Gastroesophageal sphincter (tissue), 4 donors: ENCODE data around the gene RPS18. TPM values are rescaled to one million over a fixed set of nuclear protein-coding genes. Genes with fewer than 3 reads are reported as not detected.

Experiments
- ATAC-seq: fragments of 150-250 bp; one replicate; pipeline ENCODE4 v1.9.1; 2016; ENCODE audit warnings: mild to moderate bottlenecking, moderate library complexity
- H3K27ac ChIP-seq, 4 donors: fragments of 200-600 bp; sonication (generic) in 3 of 4; 1 replicate in 3 of 4; 2 replicates in 1 of 4; pipeline ENCODE4 v1.5.1; 2016 to 2019
- H3K27me3 ChIP-seq: fragments of 200-600 bp; sonication (generic); one replicate; pipeline ENCODE4 v1.5.1; 2019
- H3K36me3 ChIP-seq, 2 donors: fragments of 200-600 bp; sonication (generic); one replicate each; pipeline ENCODE4 v1.5.1; 2019; ENCODE audit warnings: control low read depth in 1 of 2
- H3K4me1 ChIP-seq, 3 donors: fragments of 200-600 bp; sonication (generic); 1 replicate in 2 of 3; 2 replicates in 1 of 3; pipeline ENCODE4 v1.5.1; 2016 to 2019; ENCODE audit warnings: control low read depth in 2 of 3
- H3K4me3 ChIP-seq, 2 donors: fragments of 200-600 bp; sonication (generic); one replicate each; pipeline ENCODE4 v1.5.1; 2019; ENCODE audit warnings: mild to moderate bottlenecking in 1 of 2, moderate library complexity in 1 of 2
- H3K9me3 ChIP-seq, 3 donors: fragments of 200-600 bp; sonication (generic); one replicate each; pipeline ENCODE4 v1.5.1; 2017 to 2019; ENCODE audit warnings: control low read depth in 2 of 3
- CTCF ChIP-seq, 4 experiments: fragments of 200-600 bp in 2 of 4; fragments of 450-650 bp in 2 of 4; sonication (generic) in 1 of 4; IDR thresholded peaks; one replicate each; pipeline ENCODE4 v1.5.1; 2017 to 2019; ENCODE audit warnings: antibody characterized with exemption in 4 of 4, mild to moderate bottlenecking in 2 of 4, moderate library complexity in 2 of 4
- EP300 ChIP-seq: sonication (generic); formaldehyde crosslinking; IDR thresholded peaks from one replicate; pipeline ENCODE4 v1.6.1; 2017; ENCODE audit warnings: antibody characterized with exemption, mild to moderate bottlenecking
- POLR2A ChIP-seq, 2 donors: fragments of 450-650 bp; IDR thresholded peaks; one replicate each; pipeline ENCODE4 v1.6.1; 2017; ENCODE audit warnings: antibody characterized with exemption in 2 of 2, mild to moderate bottlenecking in 2 of 2, moderate library complexity in 1 of 2
- POLR2AphosphoS5 ChIP-seq: sonication (generic); formaldehyde crosslinking; IDR thresholded peaks from one replicate; pipeline ENCODE4 v1.6.1; 2017; ENCODE audit warnings: antibody characterized with exemption
- WGBS, 2 donors: methylation state at CpG; one replicate each; pipeline ENCODE4 v1.1.5; 2018; ENCODE audit warnings: low coverage in 1 of 2; 5-methylcytosine and 5-hydroxymethylcytosine counted together
- total RNA-seq, 4 donors: library from RNA; depleted of rRNA; stranded (reverse); fragments of >200 nt; gene quantifications; one replicate each; pipeline ENCODE4 v1.1.0, GENCODE V29; 2016

RPS18 gene
- total RNA-seq, 4 donors from 2014 or later, result 1,175 to 3,464 (median 2,399) TPM

- Histone ChIP-seq H3K36me3 (peaks cover 0 to 75% of the 10 kb centered on the region in 2 donors), H3K4me3 (peak overlapping the region in 1 of 2 donors; percentile 69)
- no peak for ATAC-seq
Observed at GRCh38 chr6:33286946-33287914, 15.4 kb downstream of the RPS18 start.

GRCh38 chr6:33288141-33288920, 16.5 kb downstream of the RPS18 start:
- H3K27me3 ChIP-seq, result no peaks in the 10 kb centered on the region
- peak overlapping the region; percentile 3 to 86 (median 82) for H3K27ac ChIP-seq
- no peak for TF ChIP-seq POLR2AphosphoS5
- TF ChIP-seq POLR2A (IDR thresholded peaks at IDR 0.05), result no peak
- TF ChIP-seq EP300, result no peak
- TF ChIP-seq CTCF (IDR thresholded peaks at IDR 0.05), result no peak
- peaks cover 0 to 75% of the 10 kb centered on the region in 2 donors for H3K36me3 ChIP-seq
- 34 to 35% methylated on average over 4 to 7 of the region's 21 CpGs for WGBS, 2 donors
- ATAC-seq, result peak; percentile 3
- H3K4me1 ChIP-seq, result peaks cover 3 to 35% (median 14%) of the 10 kb centered on the region in 3 donors
- H3K9me3 ChIP-seq, result no peaks in the 10 kb centered on the region
- peak overlapping the region; percentile 64 to 69 for H3K4me3 ChIP-seq

More at GRCh38 chr6:33286946-33287914, 15.4 kb downstream of the RPS18 start:
- H3K4me1 ChIP-seq, result peaks cover 3 to 35% (median 14%) of the 10 kb centered on the region in 3 donors
- no peaks in the 10 kb centered on the region for H3K27me3 ChIP-seq
- WGBS, 2 donors, result 87 to 89% methylated on average over 12 to 14 of the region's 22 CpGs
- H3K27ac ChIP-seq, result no peak overlapping the region
- TF ChIP-seq EP300 (no peak), CTCF (IDR thresholded peaks at IDR 0.05) (no peak), POLR2AphosphoS5 (no peak), POLR2A (IDR thresholded peaks at IDR 0.05) (no peak)
- no peaks in the 10 kb centered on the region for H3K9me3 ChIP-seq

- WGBS, 2 donors, result 0% methylated on average over 10 to 13 of the region's 43 CpGs
- peak within 1 kb of the TSS; percentile 64 to 69 for H3K4me3 ChIP-seq
- peaks cover 0 to 75% of the 10 kb centered on the region in 2 donors for H3K36me3 ChIP-seq
Observed at GRCh38 chr6:33288921-33289783, 17.3 kb downstream of the RPS18 start, which contains the start of the genes PFDN6 and WDR46. TSS of gene PFDN6 (plus strand) at chr6:33289601. CDS start at chr6:33289857, 256 bp downstream. TSS of gene WDR46 (minus strand) at chr6:33289239. CDS start at chr6:33289170, 69 bp downstream.

More at GRCh38 chr6:33288921-33289783, 17.3 kb downstream of the RPS18 start, which contains the start of the genes PFDN6 and WDR46:
- Histone ChIP-seq H3K27me3 (no peaks in the 10 kb centered on the region), H3K9me3 (no peaks in the 10 kb centered on the region), H3K27ac (peak within 1 kb of the TSS; percentile 15 to 86 (median 82)), H3K4me1 (peaks cover 3 to 35% (median 14%) of the 10 kb centered on the region in 3 donors)
- TF ChIP-seq CTCF (IDR thresholded peaks at IDR 0.05), result no peak
- TF ChIP-seq POLR2AphosphoS5, result peak; percentile 49
- no peak for TF ChIP-seq POLR2A (IDR thresholded peaks at IDR 0.05)
- no peak for TF ChIP-seq EP300
- ATAC-seq, result peak; percentile 94
